Neutrophil (primary cell): Measurements from ENCODE around the gene SRL.

ENCODE experiments used
- H3K27ac ChIP-seq: fragments of 200-600 bp; sonication (generic); 2 replicates; pipeline ENCODE4 v1.5.1; 2016; ENCODE audit warnings: mild to moderate bottlenecking, moderate library complexity
- H3K27me3 ChIP-seq: fragments of 200-600 bp; sonication (generic); 2 replicates; pipeline ENCODE4 v1.6.0; 2016; ENCODE audit warnings: mild to moderate bottlenecking
- H3K36me3 ChIP-seq: fragments of 200-600 bp; sonication (generic); 2 replicates; pipeline ENCODE4 v1.5.1; 2017
- H3K4me1 ChIP-seq, 2 experiments: fragments of 200-600 bp in 1 of 2; sonication (generic) in 1 of 2; 1 replicate in 1 of 2; 2 replicates in 1 of 2; pipeline versions ENCODE4 v1.5.1 to v1.6.1; 2013 to 2016; ENCODE audit warnings: low read depth in 1 of 2, low read length in 1 of 2, mild to moderate bottlenecking in 1 of 2, moderate library complexity in 1 of 2; ENCODE audit not compliant: control insufficient read depth in 1 of 2, insufficient read depth in 1 of 2
- H3K4me3 ChIP-seq, 2 experiments: fragments of 200-600 bp in 1 of 2; sonication (generic) in 1 of 2; 1 replicate in 1 of 2; 2 replicates in 1 of 2; pipeline ENCODE4 v1.5.1; 2013 to 2016; ENCODE audit warnings: low read depth in 1 of 2, low read length in 1 of 2, mild to moderate bottlenecking in 1 of 2, moderate library complexity in 1 of 2
- H3K9me3 ChIP-seq: fragments of 200-600 bp; sonication (generic); 2 replicates; pipeline ENCODE4 v1.5.1; 2016
- CTCF ChIP-seq: fragments of 200-600 bp; sonication (generic); IDR thresholded peaks from 2 replicates; pipeline ENCODE4 v1.5.1; 2016; ENCODE audit warnings: antibody characterized with exemption

The SRL gene

GRCh38 chr16:4179763-4180260 lies 62.1 kb downstream of the SRL start:
- H3K36me3 ChIP-seq = no peaks in the 10 kb centered on the region
- H3K4me3 ChIP-seq = no peak overlapping the region
- H3K27me3 ChIP-seq = peaks cover 7% of the 10 kb centered on the region
- no peaks in the 10 kb centered on the region for H3K9me3 ChIP-seq
- no peak overlapping the region for H3K27ac ChIP-seq
- TF ChIP-seq CTCF = no peak
- H3K4me1 ChIP-seq = peaks cover 19 to 27% of the 10 kb centered on the region in 2 experiments

- Histone ChIP-seq H3K9me3 (no peaks in the 10 kb centered on the region), H3K36me3 (no peaks in the 10 kb centered on the region), H3K27me3 (no peaks in the 10 kb centered on the region), H3K4me3 (no peak overlapping the region), H3K4me1 (peaks cover 15 to 24% of the 10 kb centered on the region in 2 experiments), H3K27ac (no peak overlapping the region)
- TF ChIP-seq CTCF = no peak
These were observed 62.9 kb downstream of the SRL start for GRCh38 chr16:4179020-4179419.

GRCh38 chr16:4178468-4179010 lies 63.3 kb downstream of the SRL start:
- Histone ChIP-seq H3K9me3 (no peaks in the 10 kb centered on the region), H3K27me3 (no peaks in the 10 kb centered on the region), H3K4me1 (peaks cover 12 to 23% of the 10 kb centered on the region in 2 experiments), H3K4me3 (no peak overlapping the region), H3K27ac (no peak overlapping the region), H3K36me3 (no peaks in the 10 kb centered on the region)
- TF ChIP-seq CTCF = no peak

GRCh38 chr16:4176906-4177417 lies 64.9 kb downstream of the SRL start:
- Histone ChIP-seq H3K4me1 (peaks cover 6 to 15% of the 10 kb centered on the region in 2 experiments), H3K27me3 (no peaks in the 10 kb centered on the region), H3K4me3 (no peak overlapping the region), H3K9me3 (no peaks in the 10 kb centered on the region), H3K27ac (no peak overlapping the region), H3K36me3 (no peaks in the 10 kb centered on the region)
- TF ChIP-seq CTCF = no peak

- no peak for TF ChIP-seq CTCF
- Histone ChIP-seq H3K9me3 (no peaks in the 10 kb centered on the region), H3K4me3 (no peak overlapping the region), H3K27me3 (no peaks in the 10 kb centered on the region), H3K27ac (no peak overlapping the region), H3K4me1 (peaks cover 6 to 21% of the 10 kb centered on the region in 2 experiments), H3K36me3 (no peaks in the 10 kb centered on the region)
These were observed 66.0 kb downstream of the SRL start for GRCh38 chr16:4175849-4176248.
